Smooth muscle cell (in vitro differentiated cells): Measurements from ENCODE around the gene AOPEP. TPM values are rescaled to one million over a fixed set of nuclear protein-coding genes. Genes with fewer than 3 reads are reported as not detected.

Source experiments
- DNase-seq: peaks from one replicate; lab custom pipeline; 2025; ENCODE audit not compliant: unreplicated experiment; lab: John Stamatoyannopoulos, UW
- H2AFZ ChIP-seq: fragments of 200-600 bp; sonication (generic); 2 replicates; pipeline ENCODE4 v1.6.0; 2016; ENCODE audit warnings: antibody characterized with exemption, low read depth, mild to moderate bottlenecking
- H3F3A ChIP-seq: fragments of 200-600 bp; sonication (generic); 2 replicates; pipeline ENCODE4 v1.6.0; 2017; ENCODE audit warnings: antibody characterized with exemption, low read depth
- H3K27ac ChIP-seq: fragments of 200-600 bp; sonication (generic); 2 replicates; pipeline ENCODE4 v1.5.1; 2016; ENCODE audit warnings: low read depth, mild to moderate bottlenecking
- H3K27me3 ChIP-seq: fragments of 200-600 bp; sonication (generic); 2 replicates; pipeline ENCODE4 v1.6.1; 2016; ENCODE audit warnings: low read depth, mild to moderate bottlenecking
- H3K36me3 ChIP-seq: fragments of 200-600 bp; sonication (generic); 2 replicates; pipeline ENCODE4 v1.5.1; 2016; ENCODE audit warnings: low read depth
- H3K4me1 ChIP-seq: fragments of 200-600 bp; sonication (generic); 2 replicates; pipeline ENCODE4 v1.5.1; 2016; ENCODE audit warnings: low read depth
- H3K4me2 ChIP-seq: fragments of 200-600 bp; sonication (generic); 2 replicates; pipeline ENCODE4 v1.6.0; 2016; ENCODE audit warnings: mild to moderate bottlenecking
- H3K4me3 ChIP-seq: fragments of 200-600 bp; sonication (generic); 2 replicates; pipeline ENCODE4 v1.5.1; 2016; ENCODE audit warnings: mild to moderate bottlenecking
- H3K79me2 ChIP-seq: fragments of 200-600 bp; sonication (generic); 2 replicates; pipeline ENCODE4 v1.6.0; 2016; ENCODE audit warnings: low read depth, mild to moderate bottlenecking
- H3K9ac ChIP-seq: fragments of 200-600 bp; sonication (generic); 2 replicates; pipeline ENCODE4 v1.6.0; 2016; ENCODE audit warnings: low read depth
- H3K9me3 ChIP-seq: fragments of 200-600 bp; sonication (generic); replicated peaks from 2 replicates; pipeline ENCODE4 v1.5.1; 2016; ENCODE audit warnings: low read depth
- H4K20me1 ChIP-seq: fragments of 200-600 bp; sonication (generic); 2 replicates; pipeline ENCODE4 v1.6.0; 2016; ENCODE audit warnings: low read depth
- WGBS: methylation state at CpG from one replicate; pipeline ENCODE4 v1.1.7; 2016; ENCODE audit warnings: low lambda C conversion rate; 5-methylcytosine and 5-hydroxymethylcytosine counted together
- polyA plus RNA-seq: library from polyadenylated mRNA; unstranded; fragments of >200 nt; fragmentation: Nextera tagmentation; extraction: Ambion mirVana; gene quantifications from 2 replicates; pipeline ENCODE4 v1.2.1, GENCODE V29; 2016
- total RNA-seq: library from RNA; depleted of rRNA; stranded (reverse); fragments of >200 nt; gene quantifications from 2 replicates; pipeline ENCODE4 v1.2.3, GENCODE V29; 2014
- TF ChIP-seq, protein P1 (sequence below): fragments of 200-600 bp; sonication (generic); IDR thresholded peaks from 2 replicates; pipeline ENCODE4 v1.5.1; 2017; ENCODE audit warnings: borderline replicate concordance, mild to moderate bottlenecking, antibody characterized with exemption; ENCODE audit not compliant: insufficient read depth, poor library complexity, severe bottlenecking

AOPEP gene
- total and polyA plus RNA-seq, 2 experiments from 2014 or later: 52.7 to 94.9 TPM

DNA sequence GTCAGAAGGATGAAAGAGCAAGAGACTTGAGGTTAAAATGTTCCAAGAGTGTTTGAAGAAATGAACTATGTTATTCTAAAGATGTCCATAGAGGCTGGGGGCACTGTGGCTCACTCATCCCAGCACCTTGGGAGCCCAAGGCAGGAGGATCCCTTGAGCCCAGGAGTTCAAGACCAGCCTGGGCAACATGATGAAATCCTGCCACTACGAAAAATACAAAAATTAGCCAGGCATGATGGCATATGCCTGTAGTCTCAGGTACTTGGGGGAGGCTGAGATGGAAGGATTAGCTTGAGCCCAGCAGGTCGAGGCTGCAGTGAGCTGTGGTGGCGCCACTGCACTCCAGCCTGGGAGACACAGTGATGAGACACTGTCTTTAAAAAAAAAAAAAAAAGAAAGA is 2.7 kb downstream of the AOPEP start:
- H3K4me2 ChIP-seq: no peak overlapping the region
- H3F3A ChIP-seq: peaks cover 5% of the 10 kb centered on the region
- H3K9me3 ChIP-seq: no peaks in the 10 kb centered on the region
- no peaks in the 10 kb centered on the region for H3K4me1 ChIP-seq
- TF ChIP-seq, protein P1, sequence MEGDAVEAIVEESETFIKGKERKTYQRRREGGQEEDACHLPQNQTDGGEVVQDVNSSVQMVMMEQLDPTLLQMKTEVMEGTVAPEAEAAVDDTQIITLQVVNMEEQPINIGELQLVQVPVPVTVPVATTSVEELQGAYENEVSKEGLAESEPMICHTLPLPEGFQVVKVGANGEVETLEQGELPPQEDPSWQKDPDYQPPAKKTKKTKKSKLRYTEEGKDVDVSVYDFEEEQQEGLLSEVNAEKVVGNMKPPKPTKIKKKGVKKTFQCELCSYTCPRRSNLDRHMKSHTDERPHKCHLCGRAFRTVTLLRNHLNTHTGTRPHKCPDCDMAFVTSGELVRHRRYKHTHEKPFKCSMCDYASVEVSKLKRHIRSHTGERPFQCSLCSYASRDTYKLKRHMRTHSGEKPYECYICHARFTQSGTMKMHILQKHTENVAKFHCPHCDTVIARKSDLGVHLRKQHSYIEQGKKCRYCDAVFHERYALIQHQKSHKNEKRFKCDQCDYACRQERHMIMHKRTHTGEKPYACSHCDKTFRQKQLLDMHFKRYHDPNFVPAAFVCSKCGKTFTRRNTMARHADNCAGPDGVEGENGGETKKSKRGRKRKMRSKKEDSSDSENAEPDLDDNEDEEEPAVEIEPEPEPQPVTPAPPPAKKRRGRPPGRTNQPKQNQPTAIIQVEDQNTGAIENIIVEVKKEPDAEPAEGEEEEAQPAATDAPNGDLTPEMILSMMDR: no peak
- DNase-seq: no peak
- peaks cover 35% of the 10 kb centered on the region for H3K79me2 ChIP-seq
- no peak overlapping the region for H3K27ac ChIP-seq
- H3K4me3 ChIP-seq: no peak overlapping the region
- 83% methylated on average over 3 of the region's 3 CpGs for WGBS
- H2AFZ ChIP-seq: no peak overlapping the region
- no peaks in the 10 kb centered on the region for H4K20me1 ChIP-seq
- no peak overlapping the region for H3K9ac ChIP-seq
- H3K36me3 ChIP-seq: no peaks in the 10 kb centered on the region
- H3K27me3 ChIP-seq: no peaks in the 10 kb centered on the region

DNA sequence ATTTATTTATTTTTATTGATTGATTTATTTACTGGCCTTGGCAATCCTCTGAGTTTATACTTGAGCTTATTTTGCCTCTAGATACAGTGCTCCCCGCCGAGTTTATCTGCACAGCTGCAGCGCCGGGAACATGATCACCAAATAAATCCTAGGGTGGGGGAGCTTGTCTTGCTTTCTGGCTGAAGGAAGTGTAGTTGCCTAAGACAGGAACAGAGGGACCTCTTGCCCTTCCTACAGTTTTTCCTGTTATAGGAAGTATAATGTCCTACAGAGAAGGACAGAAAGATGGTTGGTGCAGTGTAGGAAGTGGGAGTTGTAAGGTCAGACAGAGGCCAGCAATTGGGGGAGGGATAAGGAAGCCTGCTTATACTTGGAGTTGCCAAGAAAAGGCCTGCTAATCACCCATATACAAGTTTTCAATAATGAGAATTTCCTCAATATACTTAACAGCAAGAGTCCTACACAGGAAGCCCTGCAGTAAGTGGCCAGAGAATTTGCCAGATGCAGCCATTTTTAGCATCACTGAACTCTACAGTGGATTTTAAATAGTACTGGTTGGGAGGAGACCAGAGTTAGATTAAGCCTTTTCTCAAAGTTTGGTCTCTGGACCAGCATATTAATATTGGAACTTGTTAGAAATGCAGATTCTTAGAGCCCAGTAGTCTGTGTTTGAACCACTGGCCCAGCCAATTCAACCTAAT is 7.7 kb downstream of the AOPEP start:
- peaks cover 46% of the 10 kb centered on the region for H3K79me2 ChIP-seq
- no peaks in the 10 kb centered on the region for H3K9me3 ChIP-seq
- no peak overlapping the region for H3K27ac ChIP-seq
- H3K36me3 ChIP-seq: no peaks in the 10 kb centered on the region
- TF ChIP-seq, protein P1: no peak
- WGBS: 35% methylated on average over 4 of the region's 4 CpGs
- H3F3A ChIP-seq: no peaks in the 10 kb centered on the region
- no peaks in the 10 kb centered on the region for H3K27me3 ChIP-seq
- no peak overlapping the region for H3K4me2 ChIP-seq
- H4K20me1 ChIP-seq: no peaks in the 10 kb centered on the region
- no peaks in the 10 kb centered on the region for H3K4me1 ChIP-seq
- no peak for DNase-seq
- H3K4me3 ChIP-seq: no peak overlapping the region
- H3K9ac ChIP-seq: no peak overlapping the region
- no peak overlapping the region for H2AFZ ChIP-seq

DNA sequence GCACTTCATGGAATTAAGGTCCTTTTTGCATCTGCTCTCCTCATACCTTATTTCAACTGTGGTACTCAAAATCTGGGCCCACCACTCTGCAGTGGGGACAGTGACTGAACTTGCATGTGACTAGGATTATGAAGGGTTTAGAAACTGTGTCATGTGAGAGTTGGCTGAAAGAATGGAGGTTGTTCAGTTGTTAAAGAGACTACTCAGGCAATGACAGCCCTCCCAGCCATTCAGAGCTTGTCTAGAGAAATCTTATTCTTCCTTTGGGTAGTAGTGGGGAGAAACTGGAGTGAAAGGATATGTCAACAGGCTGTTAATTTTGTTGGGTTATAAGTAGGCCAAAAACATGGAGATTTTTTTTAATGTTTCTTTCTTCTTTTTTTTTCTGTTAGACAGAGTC is 10.3 kb downstream of the AOPEP start:
- Histone ChIP-seq H3K27me3 (no peaks in the 10 kb centered on the region), H3K4me2 (no peak overlapping the region), H3K9ac (no peak overlapping the region), H3K36me3 (no peaks in the 10 kb centered on the region), H4K20me1 (no peaks in the 10 kb centered on the region), H2AFZ (no peak overlapping the region), H3K79me2 (peaks cover 49% of the 10 kb centered on the region), H3K4me1 (no peaks in the 10 kb centered on the region), H3K4me3 (no peak overlapping the region), H3F3A (no peaks in the 10 kb centered on the region), H3K9me3 (no peaks in the 10 kb centered on the region), H3K27ac (no peak overlapping the region)
- TF ChIP-seq, protein P1: no peak
- no peak for DNase-seq
